Lung (tissue), 12 donors: ENCODE data around the gene TNFSF4. TPM values are rescaled to one million over a fixed set of nuclear protein-coding genes. Genes with fewer than 3 reads are reported as not detected.

Experiments
- ATAC-seq: fragments of 200-7000 bp; cut with Tn5 transposase; one replicate; pipeline ENCODE4 v1.9.1; 2020; ENCODE audit warnings: moderate number of reproducible peaks; ENCODE audit not compliant: insufficient read depth, low FRiP score
- DNase-seq, 3 donors: peaks; one replicate each; pipeline ENCODE4 v3.0.0-alpha.2; 2013 to 2017
- H3K27ac ChIP-seq, 2 donors: one replicate each; pipeline ENCODE4 v1.5.1; 2013; ENCODE audit warnings: mild to moderate bottlenecking in 2 of 2, moderate library complexity in 2 of 2, control low read depth in 1 of 2, inconsistent platforms in 1 of 2, low read depth in 1 of 2, low read length in 1 of 2
- H3K27me3 ChIP-seq, 3 donors: one replicate each; pipeline ENCODE4 v1.5.1; 2013; ENCODE audit warnings: low read length in 2 of 3; ENCODE audit not compliant: control insufficient read depth in 3 of 3, insufficient read depth in 3 of 3
- H3K36me3 ChIP-seq, 4 donors: one replicate each; pipeline ENCODE4 v1.5.1; 2013; ENCODE audit warnings: low read length in 4 of 4, mild to moderate bottlenecking in 1 of 4, moderate library complexity in 1 of 4; ENCODE audit not compliant: control insufficient read depth in 4 of 4, insufficient read depth in 4 of 4
- H3K4me1 ChIP-seq, 5 donors: one replicate each; pipeline ENCODE4 v1.5.1; 2013; ENCODE audit warnings: low read length in 5 of 5, mild to moderate bottlenecking in 2 of 5, moderate library complexity in 1 of 5; ENCODE audit not compliant: control insufficient read depth in 5 of 5, insufficient read depth in 5 of 5
- H3K4me3 ChIP-seq: one replicate; pipeline ENCODE4 v1.5.1; 2013; ENCODE audit warnings: mild to moderate bottlenecking, control low read depth, moderate library complexity
- H3K9ac ChIP-seq, 2 donors: one replicate each; pipeline ENCODE4 v1.5.1; 2013; ENCODE audit warnings: low read length in 2 of 2, control low read depth in 1 of 2; ENCODE audit not compliant: insufficient read depth in 1 of 2
- H3K9me3 ChIP-seq, 4 donors: one replicate each; pipeline ENCODE4 v1.5.1; 2013; ENCODE audit warnings: low read length in 3 of 4, mild to moderate bottlenecking in 1 of 4, moderate library complexity in 1 of 4; ENCODE audit not compliant: control insufficient read depth in 4 of 4, insufficient read depth in 3 of 4
- WGBS, 2 donors: extraction: QIAGEN DNeasy Blood & Tissue Kit; methylation state at CpG; one replicate each; pipeline ENCODE4 v1.1.7; 2013; 5-methylcytosine and 5-hydroxymethylcytosine counted together
- polyA plus RNA-seq, 2 donors: library from polyadenylated mRNA; stranded (reverse); fragments of 200-250 nt; gene quantifications; one replicate each; pipeline ENCODE4 v1.2.1, GENCODE V29; 2013
- total RNA-seq, 2 donors: library from RNA; depleted of rRNA in 1 of 2; stranded (reverse); fragments of >200 nt in 1 of 2; gene quantifications; one replicate each; pipeline ENCODE4 v1.2.1, GENCODE V29; 2014 to 2021
- TF ChIP-seq, protein P1 (sequence below): IDR thresholded peaks from 2 replicates; pipeline ENCODE4 v1.5.1; 2012; ENCODE audit warnings: mild to moderate bottlenecking; ENCODE audit errors: control extremely low read depth, extremely low read depth
- donor health status: control.
- donor health status: control.
- donor health status: Bipolar disorder and iron deficiency.
- donor health status: healthy.
- donor health status: DM: yes; HTN: yes; CAD: no.

Gene TNFSF4
- total and polyA plus RNA-seq, 4 donors = 0.59 to 2.5 (median 1.1) TPM

DNA sequence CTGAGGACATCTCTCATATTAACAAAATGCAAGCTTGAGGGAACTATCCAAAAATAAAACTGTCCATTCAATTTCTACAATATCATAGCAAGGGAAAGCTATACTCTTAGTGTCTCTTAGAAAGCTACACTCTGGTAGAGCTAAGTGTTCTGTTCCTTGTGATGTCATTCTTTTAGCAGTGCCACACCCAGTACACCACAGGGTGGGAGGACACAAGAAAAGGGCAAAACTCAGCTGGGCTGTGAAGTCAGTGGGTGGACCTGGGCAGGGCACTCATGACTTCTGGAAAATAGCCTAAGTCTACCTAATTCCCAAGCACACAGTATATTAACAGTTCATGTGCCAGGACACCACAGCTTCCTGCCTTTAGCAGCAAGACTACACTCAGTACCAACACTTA, 42.2 kb upstream of the TNFSF4 start:
- TF ChIP-seq, protein P1, sequence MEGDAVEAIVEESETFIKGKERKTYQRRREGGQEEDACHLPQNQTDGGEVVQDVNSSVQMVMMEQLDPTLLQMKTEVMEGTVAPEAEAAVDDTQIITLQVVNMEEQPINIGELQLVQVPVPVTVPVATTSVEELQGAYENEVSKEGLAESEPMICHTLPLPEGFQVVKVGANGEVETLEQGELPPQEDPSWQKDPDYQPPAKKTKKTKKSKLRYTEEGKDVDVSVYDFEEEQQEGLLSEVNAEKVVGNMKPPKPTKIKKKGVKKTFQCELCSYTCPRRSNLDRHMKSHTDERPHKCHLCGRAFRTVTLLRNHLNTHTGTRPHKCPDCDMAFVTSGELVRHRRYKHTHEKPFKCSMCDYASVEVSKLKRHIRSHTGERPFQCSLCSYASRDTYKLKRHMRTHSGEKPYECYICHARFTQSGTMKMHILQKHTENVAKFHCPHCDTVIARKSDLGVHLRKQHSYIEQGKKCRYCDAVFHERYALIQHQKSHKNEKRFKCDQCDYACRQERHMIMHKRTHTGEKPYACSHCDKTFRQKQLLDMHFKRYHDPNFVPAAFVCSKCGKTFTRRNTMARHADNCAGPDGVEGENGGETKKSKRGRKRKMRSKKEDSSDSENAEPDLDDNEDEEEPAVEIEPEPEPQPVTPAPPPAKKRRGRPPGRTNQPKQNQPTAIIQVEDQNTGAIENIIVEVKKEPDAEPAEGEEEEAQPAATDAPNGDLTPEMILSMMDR = no peak
- no peak overlapping the region for H3K4me3 ChIP-seq
- H3K9me3 ChIP-seq = no peaks in the 10 kb centered on the region
- no peak overlapping the region for H3K9ac ChIP-seq
- H3K36me3 ChIP-seq = no peaks in the 10 kb centered on the region
- DNase-seq (no peak), ATAC-seq (no peak)
- H3K27ac ChIP-seq = no peak overlapping the region
- no peaks in the 10 kb centered on the region for H3K27me3 ChIP-seq
- no peaks in the 10 kb centered on the region for H3K4me1 ChIP-seq

GRCh38 chr1:173248247-173248940, 41.3 kb upstream of the TNFSF4 start:
- no peak overlapping the region for H3K9ac ChIP-seq
- no peak for DNase-seq
- H3K9me3 ChIP-seq = peaks cover 0 to 5% (median 2%) of the 10 kb centered on the region in 4 donors
- no peaks in the 10 kb centered on the region for H3K27me3 ChIP-seq
- WGBS, 2 donors = 80 to 86% methylated on average over 6 of the region's 6 CpGs
- no peaks in the 10 kb centered on the region for H3K4me1 ChIP-seq
- no peak overlapping the region for H3K4me3 ChIP-seq
- H3K36me3 ChIP-seq = no peaks in the 10 kb centered on the region
- TF ChIP-seq, protein P1 = no peak
- no peak for ATAC-seq
- H3K27ac ChIP-seq = no peak overlapping the region

- TF ChIP-seq, protein P1 = no peak
- peak in 1 of 3 donors; percentile 10 for DNase-seq
- Histone ChIP-seq H3K4me3 (no peak overlapping the region), H3K4me1 (no peaks in the 10 kb centered on the region), H3K9ac (no peak overlapping the region), H3K27me3 (no peaks in the 10 kb centered on the region), H3K36me3 (no peaks in the 10 kb centered on the region), H3K9me3 (peaks cover 0 to 11% (median 4%) of the 10 kb centered on the region in 4 donors), H3K27ac (no peak overlapping the region)
- no peak for ATAC-seq
Measured at GRCh38 chr1:173245892-173246291, 38.8 kb upstream of the TNFSF4 start.

DNA sequence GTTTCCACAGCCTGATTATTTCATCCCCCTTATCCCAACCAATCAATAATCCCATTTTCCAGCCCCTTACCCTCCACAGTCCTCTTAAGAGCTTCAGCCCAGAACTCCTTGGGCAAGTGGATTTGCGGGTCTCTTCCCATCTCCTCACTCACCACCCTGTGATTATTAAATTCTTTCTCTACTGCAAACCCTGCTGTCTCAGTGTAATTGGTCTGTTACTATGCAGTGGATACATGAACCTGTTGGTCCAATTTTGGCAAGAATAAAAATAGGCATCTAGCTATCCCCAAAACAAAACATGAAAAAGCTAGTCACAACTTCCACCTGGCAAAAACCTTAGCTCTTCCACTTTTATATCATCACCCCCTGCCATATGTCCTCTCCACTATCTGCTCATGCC, 36.2 kb upstream of the TNFSF4 start:
- no peak overlapping the region for H3K27ac ChIP-seq
- H3K9me3 ChIP-seq = peaks cover 0 to 11% (median 6%) of the 10 kb centered on the region in 4 donors
- TF ChIP-seq, protein P1 = no peak
- no peaks in the 10 kb centered on the region for H3K36me3 ChIP-seq
- 92 to 100% methylated on average over 1 of the region's 1 CpG for WGBS, 2 donors
- no peak overlapping the region for H3K9ac ChIP-seq
- DNase-seq (no peak), ATAC-seq (no peak)
- no peak overlapping the region for H3K4me3 ChIP-seq
- no peaks in the 10 kb centered on the region for H3K27me3 ChIP-seq
- H3K4me1 ChIP-seq = no peaks in the 10 kb centered on the region
